ENCODE measurements around the gene GSTT2.
"Not testable (repeated sequence)": the region's sequence is repeated elsewhere in the genome, so short reads cannot be mapped to it uniquely, and the experiment has no call there.

DNA sequence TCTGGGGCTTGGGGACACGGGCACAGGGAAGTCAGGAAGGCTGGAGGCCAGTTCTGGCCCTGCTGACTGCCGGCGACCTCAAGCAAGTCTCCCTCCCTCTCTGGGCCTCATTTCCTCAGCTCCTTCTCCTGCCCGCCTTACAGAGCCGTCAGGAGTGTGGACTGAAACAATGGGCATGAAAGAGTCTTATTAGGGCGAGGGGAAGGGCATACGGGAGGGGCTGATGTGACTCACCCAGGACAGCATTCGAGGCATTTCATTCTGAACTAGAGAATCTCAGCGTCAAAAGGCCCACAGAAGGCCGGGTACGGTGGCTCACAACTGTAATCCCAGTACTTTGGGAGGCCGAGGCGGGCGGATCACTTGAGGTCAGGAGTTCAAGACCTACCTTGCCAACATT lies 39.8 kb upstream of the GSTT2 start:
- TF ChIP-seq EP300 (IDR thresholded peaks at IDR 0.05; ENCODE audit: low read length); CHD1 (IDR thresholded peaks at IDR 0.05; ENCODE audit: low read length); POLR2A (conservative IDR thresholded peaks at IDR 0.05); MTF1 (CRISPR knock-in tag; IDR thresholded peaks at IDR 0.05; ENCODE audit: borderline replicate concordance); FOXO4 (CRISPR knock-in tag; IDR thresholded peaks at IDR 0.05); ZNF766 (CRISPR knock-in tag; conservative IDR thresholded peaks at IDR 0.05): not testable (repeated sequence)

Measured in K562 (cell line).